Left lung (tissue), 10 donors: ENCODE measurements around the gene DIP2C. TPM values are rescaled to one million over a fixed set of nuclear protein-coding genes. Genes with fewer than 3 reads are reported as not detected.
A peak's percentile ranks its signal among the peaks of the same experiment; 100 is the strongest.
"Not testable (repeated sequence)": the region's sequence is repeated elsewhere in the genome, so short reads cannot be mapped to it uniquely, and the experiment has no call there.

Experiments
- ATAC-seq: fragments of 200-7000 bp; cut with Tn5 transposase; one replicate; pipeline ENCODE4 v1.9.1; 2020; ENCODE audit warnings: moderate library complexity
- DNase-seq, 4 donors: peaks; one replicate each; pipeline ENCODE4 v3.0.0-alpha.2; 2013 to 2020
- H3K27ac ChIP-seq, 2 donors: fragments of 200-600 bp; sonication (generic) in 1 of 2; one replicate each; pipeline versions ENCODE4 v1.5.0 to v1.8.0; 2020 to 2021
- H3K27me3 ChIP-seq, 2 donors: fragments of 200-600 bp; sonication (generic) in 1 of 2; one replicate each; pipeline versions ENCODE4 v1.5.0 to v1.8.0; 2020 to 2021
- H3K36me3 ChIP-seq, 2 donors: fragments of 200-600 bp; sonication (generic) in 1 of 2; one replicate each; pipeline versions ENCODE4 v1.5.0 to v1.8.0; 2020 to 2021
- H3K4me1 ChIP-seq, 2 donors: fragments of 200-600 bp; one replicate each; pipeline ENCODE4 v1.8.0; 2021
- H3K4me3 ChIP-seq, 2 donors: fragments of 200-600 bp; sonication (generic) in 1 of 2; one replicate each; pipeline versions ENCODE4 v1.5.0 to v1.8.0; 2020 to 2021; ENCODE audit warnings: mild to moderate bottlenecking in 1 of 2
- H3K9me3 ChIP-seq, 2 donors: fragments of 200-600 bp; sonication (generic) in 1 of 2; one replicate each; pipeline versions ENCODE4 v1.5.0 to v1.8.0; 2020 to 2021
- CTCF ChIP-seq, 2 donors: fragments of 200-600 bp; sonication (generic) in 1 of 2; IDR thresholded peaks; one replicate each; pipeline versions ENCODE4 v1.5.0 to v1.8.0; 2021; ENCODE audit warnings: antibody characterized with exemption in 2 of 2
- intact Hi-C, 2 donors: fragments of 100-400 bp; cut with DNase I; formaldehyde crosslinking; loops; one replicate each; pipeline versions ENCODE4 v1.11.2 to v1.14.2; 2022
- polyA plus RNA-seq, 6 donors: library from polyadenylated mRNA; unstranded; fragments of 120-200 nt; gene quantifications; one replicate each; pipeline ENCODE4 v1.2.1, GENCODE V29; 2013; ENCODE audit not compliant: insufficient read length in 6 of 6
- total RNA-seq, 2 donors: library from RNA; stranded (reverse); fragmentation: NEBNext Ultra II Directional; extraction: Animal tissue kit (Norgen Biotek cat#: 25700); gene quantifications; one replicate each; pipeline ENCODE4 v1.2.1, GENCODE V29; 2021
- donor health status: DM: no; HTN: yes; CAD: no.
- donor health status: DM: no; HTN: no; CAD: no.

Gene DIP2C
- total and polyA plus RNA-seq, 8 donors = 10.5 to 22.5 (median 19.5) TPM

GRCh38 chr10:348456-348855, 341.0 kb downstream of the DIP2C start:
- H3K9me3 ChIP-seq = no peaks in the 10 kb centered on the region
- no peak for TF ChIP-seq CTCF (IDR thresholded peaks at IDR 0.05)
- no peaks in the 10 kb centered on the region for H3K4me1 ChIP-seq
- DNase-seq (peak in 1 of 4 donors; percentile 59), ATAC-seq (no peak)
- no peaks in the 10 kb centered on the region for H3K27me3 ChIP-seq
- H3K4me3 ChIP-seq = no peak overlapping the region
- H3K27ac ChIP-seq = no peak overlapping the region
- intact Hi-C loops = no loop called here
- H3K36me3 ChIP-seq = peaks cover 0 to 33% of the 10 kb centered on the region in 2 donors

- ATAC-seq = not testable (repeated sequence)
- peaks cover 0 to 33% of the 10 kb centered on the region in 2 donors for H3K36me3 ChIP-seq
Measured at GRCh38 chr10:347774-348173, 341.7 kb downstream of the DIP2C start.

GRCh38 chr10:347190-347589, 342.3 kb downstream of the DIP2C start:
- H3K4me1 ChIP-seq, H3K9me3 ChIP-seq, DNase-seq, ATAC-seq, H3K27ac ChIP-seq, H3K27me3 ChIP-seq, intact Hi-C loops, H3K4me3 ChIP-seq: not testable (repeated sequence)
- peaks cover 0 to 33% of the 10 kb centered on the region in 2 donors for H3K36me3 ChIP-seq

More at GRCh38 chr10:347774-348173, 341.7 kb downstream of the DIP2C start:
- H3K9me3 ChIP-seq, intact Hi-C loops, H3K4me3 ChIP-seq, H3K27ac ChIP-seq, H3K4me1 ChIP-seq, H3K27me3 ChIP-seq: not testable (repeated sequence)
- DNase-seq = peak in 1 of 4 donors; percentile 58

GRCh38 chr10:344582-345200, 344.8 kb downstream of the DIP2C start:
- intact Hi-C loops = no loop called here
- no peak for TF ChIP-seq CTCF (IDR thresholded peaks at IDR 0.05)
- Histone ChIP-seq H3K36me3 (peaks cover 0 to 27% of the 10 kb centered on the region in 2 donors), H3K4me3 (no peak overlapping the region), H3K4me1 (no peaks in the 10 kb centered on the region), H3K27ac (no peak overlapping the region), H3K9me3 (no peaks in the 10 kb centered on the region), H3K27me3 (no peaks in the 10 kb centered on the region)
- no peak for DNase-seq
- no peak for ATAC-seq

- intact Hi-C loops = no loop called here
- H3K4me1 ChIP-seq = no peaks in the 10 kb centered on the region
Measured at GRCh38 chr10:343231-344220, 345.9 kb downstream of the DIP2C start.

More at GRCh38 chr10:343231-344220, 345.9 kb downstream of the DIP2C start:
- no peak for ATAC-seq
- peak in 2 of 4 donors; percentile 23 to 65 for DNase-seq
- no peak for TF ChIP-seq CTCF (IDR thresholded peaks at IDR 0.05)
- Histone ChIP-seq H3K4me3 (no peak overlapping the region), H3K9me3 (no peaks in the 10 kb centered on the region), H3K27me3 (no peaks in the 10 kb centered on the region), H3K27ac (no peak overlapping the region), H3K36me3 (peaks cover 0 to 18% of the 10 kb centered on the region in 2 donors)
